Right lobe of liver (tissue), 6 donors: Measurements from ENCODE around the gene LRP6. TPM values are rescaled to one million over a fixed set of nuclear protein-coding genes. Genes with fewer than 3 reads are reported as not detected.

Experiments used
- ATAC-seq, 4 donors: fragments of 200-7000 bp; cut with Tn5 transposase; one replicate each; pipeline ENCODE4 v1.9.1; 2020; ENCODE audit warnings: mild to moderate bottlenecking in 4 of 4, moderate library complexity in 4 of 4
- DNase-seq, 3 donors: peaks; one replicate each; pipeline ENCODE4 v3.0.0-alpha.2; 2020
- H3K27ac ChIP-seq, 3 donors: fragments of 200-600 bp; one replicate each; pipeline ENCODE4 v1.8.0; 2022
- H3K27me3 ChIP-seq, 2 donors: fragments of 200-600 bp; one replicate each; pipeline ENCODE4 v1.8.0; 2022
- H3K36me3 ChIP-seq, 4 donors: fragments of 200-600 bp; sonication (generic) in 1 of 4; one replicate each; pipeline versions ENCODE4 v1.5.1 to v1.8.0; 2017 to 2022; ENCODE audit warnings: control low read depth in 1 of 4
- H3K4me1 ChIP-seq, 4 donors: fragments of 200-600 bp; sonication (generic) in 1 of 4; one replicate each; pipeline versions ENCODE4 v1.5.1 to v1.8.0; 2017 to 2022; ENCODE audit warnings: control low read depth in 1 of 4
- H3K4me3 ChIP-seq, 3 donors: fragments of 200-600 bp; one replicate each; pipeline ENCODE4 v1.8.0; 2022
- H3K9me3 ChIP-seq, 4 donors: fragments of 200-600 bp; sonication (generic) in 1 of 4; one replicate each; pipeline versions ENCODE4 v1.5.1 to v1.8.0; 2017 to 2022; ENCODE audit warnings: control low read depth in 1 of 4
- POLR2A ChIP-seq: fragments of 450-650 bp; IDR thresholded peaks from one replicate; pipeline ENCODE4 v1.6.1; 2017; ENCODE audit warnings: antibody characterized with exemption, mild to moderate bottlenecking
- WGBS: methylation state at CpG from one replicate; pipeline ENCODE4 v1.1.6; 2018; ENCODE audit warnings: low coverage, low lambda C conversion rate; ENCODE audit not compliant: insufficient coverage; ENCODE audit errors: missing lambda C conversion rate; 5-methylcytosine and 5-hydroxymethylcytosine counted together
- intact Hi-C, 2 donors: fragments of 100-400 bp; cut with DNase I; formaldehyde crosslinking; loops; one replicate each; pipeline versions ENCODE4 v1.11.2 to v1.14.1; 2022
- total RNA-seq, 6 experiments: library from RNA; depleted of rRNA in 2 of 6; stranded (reverse); fragments of >200 nt in 2 of 6; fragmentation: NEBNext Ultra II Directional in 3 of 6; extraction: Animal tissue kit (Norgen Biotek cat#: 25700) in 3 of 6; gene quantifications; one replicate each; pipeline versions ENCODE4 v1.1.0 to v1.2.4, GENCODE V29; 2016 to 2023
- TF ChIP-seq, protein P1 (sequence below), 4 donors: fragments of 200-600 bp in 3 of 4; fragments of 450-650 bp in 1 of 4; IDR thresholded peaks; one replicate each; pipeline versions ENCODE4 v1.5.1 to v1.8.0; 2016 to 2022; ENCODE audit warnings: antibody characterized with exemption in 4 of 4, mild to moderate bottlenecking in 2 of 4
- donor health status: DM: no; HTN: yes; CAD: no.
- donor health status: DM: no; HTN: no; CAD: no.
- donor health status: DM: no; HTN: no; CAD: no.
- donor health status: DM: no; HTN: yes; CAD: no.
- donor health status: DM: no; HTN: yes; CAD: no.

Gene LRP6
- total RNA-seq, 6 experiments from 2014 or later: 19.9 to 32.5 (median 22.2) TPM

GRCh38 chr12:12216349-12217017 lies 50.4 kb downstream of the LRP6 start:
- H3K27ac ChIP-seq: peak overlapping the region in 2 of 3 donors; percentile 63 to 80
- no peaks in the 10 kb centered on the region for H3K27me3 ChIP-seq
- ATAC-seq (peak; percentile 76 to 78 (median 77)), DNase-seq (no peak)
- no peak for TF ChIP-seq POLR2A
- TF ChIP-seq, protein P1, sequence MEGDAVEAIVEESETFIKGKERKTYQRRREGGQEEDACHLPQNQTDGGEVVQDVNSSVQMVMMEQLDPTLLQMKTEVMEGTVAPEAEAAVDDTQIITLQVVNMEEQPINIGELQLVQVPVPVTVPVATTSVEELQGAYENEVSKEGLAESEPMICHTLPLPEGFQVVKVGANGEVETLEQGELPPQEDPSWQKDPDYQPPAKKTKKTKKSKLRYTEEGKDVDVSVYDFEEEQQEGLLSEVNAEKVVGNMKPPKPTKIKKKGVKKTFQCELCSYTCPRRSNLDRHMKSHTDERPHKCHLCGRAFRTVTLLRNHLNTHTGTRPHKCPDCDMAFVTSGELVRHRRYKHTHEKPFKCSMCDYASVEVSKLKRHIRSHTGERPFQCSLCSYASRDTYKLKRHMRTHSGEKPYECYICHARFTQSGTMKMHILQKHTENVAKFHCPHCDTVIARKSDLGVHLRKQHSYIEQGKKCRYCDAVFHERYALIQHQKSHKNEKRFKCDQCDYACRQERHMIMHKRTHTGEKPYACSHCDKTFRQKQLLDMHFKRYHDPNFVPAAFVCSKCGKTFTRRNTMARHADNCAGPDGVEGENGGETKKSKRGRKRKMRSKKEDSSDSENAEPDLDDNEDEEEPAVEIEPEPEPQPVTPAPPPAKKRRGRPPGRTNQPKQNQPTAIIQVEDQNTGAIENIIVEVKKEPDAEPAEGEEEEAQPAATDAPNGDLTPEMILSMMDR (IDR thresholded peaks at IDR 0.05): no peak
- intact Hi-C loops: no loop called here
- no peaks in the 10 kb centered on the region for H3K9me3 ChIP-seq
- WGBS: 16% methylated on average over 3 of the region's 3 CpGs
- no peak overlapping the region for H3K4me3 ChIP-seq
- no peaks in the 10 kb centered on the region for H3K36me3 ChIP-seq
- H3K4me1 ChIP-seq: peaks cover 0 to 52% (median 17%) of the 10 kb centered on the region in 4 donors

DNA sequence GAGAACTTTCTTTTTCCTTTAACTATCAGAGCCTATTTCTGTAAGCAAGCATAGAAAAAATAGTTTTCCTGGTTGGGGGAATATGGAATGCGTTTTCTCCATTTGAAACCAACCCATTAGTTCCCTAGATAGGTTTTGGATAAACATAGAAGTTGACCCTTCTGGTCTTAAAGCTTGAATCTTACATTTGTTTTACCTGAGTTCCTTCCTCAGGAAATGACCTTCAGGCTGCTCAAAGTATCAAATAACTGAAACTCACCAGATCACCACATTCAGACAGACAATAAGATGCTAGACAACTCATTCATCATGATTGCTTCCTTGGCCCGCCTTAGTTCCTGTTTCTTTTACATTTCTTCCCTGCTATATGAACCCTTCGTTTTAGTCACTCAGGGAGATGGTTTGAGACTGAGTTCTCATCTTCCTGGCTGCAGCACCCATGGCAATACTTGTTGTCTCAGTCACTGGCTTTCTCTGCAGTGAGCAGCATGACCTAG lies 52.2 kb downstream of the LRP6 start:
- H3K27ac ChIP-seq: no peak overlapping the region
- DNase-seq (no peak), ATAC-seq (peak in 1 of 4 donors; percentile 17)
- no peak overlapping the region for H3K4me3 ChIP-seq
- TF ChIP-seq, protein P1 (IDR thresholded peaks at IDR 0.05): no peak
- H3K9me3 ChIP-seq: no peaks in the 10 kb centered on the region
- H3K36me3 ChIP-seq: no peaks in the 10 kb centered on the region
- peaks cover 0 to 42% (median 13%) of the 10 kb centered on the region in 4 donors for H3K4me1 ChIP-seq
- 34% methylated on average over 3 of the region's 3 CpGs for WGBS
- H3K27me3 ChIP-seq: no peaks in the 10 kb centered on the region
- intact Hi-C loops: no loop called here

- Histone ChIP-seq H3K4me3 (no peak overlapping the region), H3K36me3 (no peaks in the 10 kb centered on the region), H3K4me1 (peaks cover 0 to 37% (median 11%) of the 10 kb centered on the region in 4 donors), H3K9me3 (no peaks in the 10 kb centered on the region), H3K27ac (no peak overlapping the region), H3K27me3 (no peaks in the 10 kb centered on the region)
- no peak for TF ChIP-seq POLR2A
- TF ChIP-seq, protein P1 (IDR thresholded peaks at IDR 0.05): no peak
- DNase-seq (no peak), ATAC-seq (no peak)
- intact Hi-C loops: no loop called here
Measured at GRCh38 chr12:12214201-12214600, 52.6 kb downstream of the LRP6 start.

DNA sequence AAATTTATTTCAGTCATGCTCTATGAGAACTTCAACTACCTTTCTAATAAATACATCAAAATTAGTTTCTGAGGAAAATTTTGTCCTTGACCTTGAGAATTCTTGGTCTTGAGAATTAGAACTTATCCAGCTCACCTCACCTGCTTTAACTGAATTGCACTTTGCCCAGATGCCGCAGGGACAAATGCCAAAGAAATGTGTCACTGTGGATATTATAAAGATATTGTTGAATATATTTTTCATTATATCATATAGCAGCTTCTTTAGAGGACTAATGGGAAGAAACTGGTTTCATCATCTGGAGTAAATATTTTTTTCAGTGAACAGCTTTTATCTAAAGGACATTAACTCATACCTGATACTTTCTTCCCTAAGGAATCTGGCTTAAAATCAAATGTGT lies 54.1 kb downstream of the LRP6 start:
- H3K27ac ChIP-seq: no peak overlapping the region
- intact Hi-C loops: no loop called here
- no peak overlapping the region for H3K4me3 ChIP-seq
- H3K4me1 ChIP-seq: peaks cover 0 to 25% (median 9%) of the 10 kb centered on the region in 4 donors
- H3K9me3 ChIP-seq: no peaks in the 10 kb centered on the region
- H3K27me3 ChIP-seq: no peaks in the 10 kb centered on the region
- WGBS: 30% methylated on average over 1 of the region's 1 CpG
- DNase-seq (no peak), ATAC-seq (no peak)
- TF ChIP-seq, protein P1 (IDR thresholded peaks at IDR 0.05): no peak
- no peak for TF ChIP-seq POLR2A
- H3K36me3 ChIP-seq: no peaks in the 10 kb centered on the region
